Lower leg skin (tissue), 4 donors: Measurements from ENCODE around the gene FBXO44. TPM values are rescaled to one million over a fixed set of nuclear protein-coding genes. Genes with fewer than 3 reads are reported as not detected.

Experiments used
- DNase-seq, 2 donors: peaks; one replicate each; pipeline ENCODE4 v3.0.0-alpha.2; 2019; ENCODE audit warnings: low spot score in 2 of 2
- H3K4me3 ChIP-seq: fragments of 200-600 bp; sonication (generic); 2 replicates; pipeline ENCODE4 v1.5.1; 2017; ENCODE audit warnings: mild to moderate bottlenecking, low read depth; ENCODE audit not compliant: poor library complexity, severe bottlenecking
- CTCF ChIP-seq, 3 donors: fragments of 450-650 bp; IDR thresholded peaks; one replicate each; pipeline ENCODE4 v1.5.1; 2016; ENCODE audit warnings: antibody characterized with exemption in 3 of 3, mild to moderate bottlenecking in 3 of 3, moderate library complexity in 2 of 3
- POLR2A ChIP-seq, 2 donors: fragments of 450-650 bp; IDR thresholded peaks; one replicate each; pipeline ENCODE4 v1.6.1; 2016 to 2017; ENCODE audit warnings: antibody characterized with exemption in 2 of 2, mild to moderate bottlenecking in 1 of 2, moderate library complexity in 1 of 2
- WGBS, 2 donors: methylation state at CpG; one replicate each; pipeline ENCODE4 v1.1.5; 2018; 5-methylcytosine and 5-hydroxymethylcytosine counted together
- intact Hi-C: fragments of 100-400 bp; cut with DNase I; formaldehyde crosslinking; loops from one replicate; pipeline ENCODE4 v1.15.0; 2023; ENCODE audit warnings: low total_unique reads
- total RNA-seq, 4 donors: library from RNA; depleted of rRNA; stranded (reverse); fragments of >200 nt; gene quantifications; one replicate each; pipeline ENCODE4 v1.1.0, GENCODE V29; 2016

The FBXO44 gene
- total RNA-seq, 4 donors from 2014 or later: 25.0 to 32.3 (median 27.0) TPM

- 86% methylated on average over 9 of the region's 9 CpGs for WGBS, 2 donors
- no peak overlapping the region for H3K4me3 ChIP-seq
- no peak for DNase-seq
- TF ChIP-seq POLR2A (IDR thresholded peaks at IDR 0.05) (no peak), CTCF (IDR thresholded peaks at IDR 0.05) (no peak)
- intact Hi-C loops: no loop called here
Observed at GRCh38 chr1:11646317-11646716, 8.4 kb upstream of the FBXO44 start.

GRCh38 chr1:11647333-11647732, 7.3 kb upstream of the FBXO44 start:
- TF ChIP-seq POLR2A (IDR thresholded peaks at IDR 0.05) (no peak), CTCF (IDR thresholded peaks at IDR 0.05) (no peak)

GRCh38 chr1:11648039-11648438, 6.6 kb upstream of the FBXO44 start:
- no peak for TF ChIP-seq POLR2A (IDR thresholded peaks at IDR 0.05)
- no peak for TF ChIP-seq CTCF (IDR thresholded peaks at IDR 0.05)
- WGBS, 2 donors: 79 to 82% methylated on average over 6 of the region's 6 CpGs
- DNase-seq: no peak
- intact Hi-C loops: no loop called here
- no peak overlapping the region for H3K4me3 ChIP-seq

More at GRCh38 chr1:11647333-11647732, 7.3 kb upstream of the FBXO44 start:
- H3K4me3 ChIP-seq: no peak overlapping the region
- 62 to 81% methylated on average over 4 to 7 of the region's 7 CpGs for WGBS, 2 donors
- intact Hi-C loops: no loop called here
- no peak for DNase-seq

GRCh38 chr1:11648732-11649158, 5.9 kb upstream of the FBXO44 start:
- TF ChIP-seq CTCF (IDR thresholded peaks at IDR 0.05): no peak
- no peak for TF ChIP-seq POLR2A (IDR thresholded peaks at IDR 0.05)
- no peak overlapping the region for H3K4me3 ChIP-seq
- intact Hi-C loops: no loop called here
- no peak for DNase-seq
- 28 to 37% methylated on average over 15 to 26 of the region's 30 CpGs for WGBS, 2 donors

GRCh38 chr1:11649237-11649623, 5.4 kb upstream of the FBXO44 start:
- WGBS, 2 donors: 30 to 50% methylated on average over 6 to 7 of the region's 9 CpGs
- no peak for TF ChIP-seq CTCF (IDR thresholded peaks at IDR 0.05)
- TF ChIP-seq POLR2A (IDR thresholded peaks at IDR 0.05): no peak
- intact Hi-C loops: no loop called here
- H3K4me3 ChIP-seq: no peak overlapping the region
- no peak for DNase-seq

GRCh38 chr1:11649624-11650330, 4.9 kb upstream of the FBXO44 start:
- no peak overlapping the region for H3K4me3 ChIP-seq
- no peak for DNase-seq
- intact Hi-C loops: no loop called here
- 47% methylated on average over 21 of the region's 21 CpGs for WGBS, 2 donors
- TF ChIP-seq CTCF (IDR thresholded peaks at IDR 0.05): no peak
- no peak for TF ChIP-seq POLR2A (IDR thresholded peaks at IDR 0.05)
